Activated naive CD8-positive, alpha-beta T cell treated with anti-CD3 and anti-CD28 coated beads, Interleukin-2, amount 10 ng/mL, durations not matched to agents 7 days and 5 days (primary cell): Measurements from ENCODE around the gene ANK3. TPM values are rescaled to one million over a fixed set of nuclear protein-coding genes. Genes with fewer than 3 reads are reported as not detected.

ENCODE experiments used
- ATAC-seq: fragments of 150-1000 bp; cut with Tn5 transposase; one replicate; pipeline ENCODE4 v1.10.0; 2021; ENCODE audit warnings: low read depth, moderate library complexity
- POLR2A ChIA-PET: fragments of 350-600 bp; sonication (Branson Sonifier 250); formaldehyde crosslinking; loops from one replicate; lab custom pipeline; 2021; ENCODE audit warnings: antibody characterized with exemption; lab: Charles Lee
- DNase-seq: peaks from one replicate; pipeline ENCODE4 v3.0.0; 2021
- H3K27ac Mint-ChIP-seq: one replicate; pipeline ENCODE4 v1.8.0; 2022; ENCODE audit warnings: mild to moderate bottlenecking, mixed read lengths
- H3K27me3 Mint-ChIP-seq: one replicate; pipeline ENCODE4 v1.8.0; 2022; ENCODE audit warnings: mild to moderate bottlenecking, moderate library complexity, mixed read lengths
- H3K36me3 Mint-ChIP-seq: one replicate; pipeline ENCODE4 v1.8.0; 2021; ENCODE audit warnings: mild to moderate bottlenecking, mixed read lengths
- H3K4me1 Mint-ChIP-seq: one replicate; pipeline ENCODE4 v1.8.0; 2021; ENCODE audit warnings: mixed read lengths
- H3K4me3 Mint-ChIP-seq: one replicate; pipeline ENCODE4 v1.8.0; 2022; ENCODE audit warnings: mild to moderate bottlenecking, moderate library complexity, mixed read lengths
- H3K9me3 Mint-ChIP-seq: one replicate; pipeline ENCODE4 v1.8.0; 2021; ENCODE audit warnings: mixed read lengths
- total RNA-seq, 2 experiments: library from RNA; stranded (reverse); gene quantifications; one replicate each; pipeline ENCODE4 v1.2.3, GENCODE V29; 2021

The ANK3 gene
- total RNA-seq, 2 experiments from 2014 or later: 3.6 to 4.8 TPM

DNA sequence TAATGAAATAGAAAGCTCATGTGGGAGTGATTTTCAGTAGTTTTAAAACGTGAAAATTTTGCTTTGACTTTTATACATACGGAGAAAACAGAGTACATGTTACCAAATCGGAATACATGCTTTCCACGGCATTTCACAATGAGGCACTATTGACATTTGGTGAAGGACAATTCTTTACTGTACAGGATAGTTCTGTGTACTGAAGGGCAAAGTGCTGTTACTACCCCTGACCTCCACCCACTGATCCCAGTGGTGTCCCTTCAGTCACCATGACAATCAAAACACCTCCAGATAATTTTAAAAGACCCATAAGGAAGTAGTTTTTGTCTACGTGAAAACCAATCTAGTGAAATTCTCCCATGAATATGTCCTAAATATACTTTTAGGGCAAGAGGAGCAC lies 33.1 kb upstream of the ANK3 start:
- ATAC-seq (no peak), DNase-seq (no peak)
- Mint-ChIP-seq H3K27ac (no peak overlapping the region), H3K9me3 (no peaks in the 10 kb centered on the region), H3K4me1 (no peaks in the 10 kb centered on the region), H3K4me3 (no peak overlapping the region), H3K36me3 (no peaks in the 10 kb centered on the region), H3K27me3 (peaks cover 4% of the 10 kb centered on the region)
- POLR2A ChIA-PET: no interaction called here

- no peaks in the 10 kb centered on the region for H3K4me1 Mint-ChIP-seq
- H3K36me3 Mint-ChIP-seq: no peaks in the 10 kb centered on the region
- no peak for DNase-seq
- no peak overlapping the region for H3K4me3 Mint-ChIP-seq
- no peaks in the 10 kb centered on the region for H3K9me3 Mint-ChIP-seq
- H3K27ac Mint-ChIP-seq: no peak overlapping the region
- POLR2A ChIA-PET: no interaction called here
- no peak for ATAC-seq
- peaks cover 2% of the 10 kb centered on the region for H3K27me3 Mint-ChIP-seq
Observed at GRCh38 chr10:60420991-60421894, 31.6 kb upstream of the ANK3 start.

DNA sequence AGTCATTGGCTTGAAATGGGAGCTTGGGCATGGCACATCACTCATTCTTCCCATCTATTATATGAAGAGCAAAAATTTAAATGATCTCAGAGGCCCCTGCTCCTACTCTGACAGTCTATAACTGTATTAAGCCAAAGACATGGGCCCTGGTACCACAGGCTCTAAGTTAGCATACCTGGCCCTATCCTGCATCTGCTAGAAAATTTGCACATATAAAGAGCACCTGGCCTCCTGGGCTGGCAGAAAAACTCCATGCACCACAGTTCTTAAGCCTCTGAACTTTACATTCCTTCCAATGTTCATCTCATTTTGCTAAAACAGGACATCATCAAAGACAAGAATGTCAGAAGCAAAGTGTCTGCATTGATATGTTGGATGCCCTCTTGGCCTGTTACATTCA lies 29.6 kb upstream of the ANK3 start:
- no peak for DNase-seq
- Mint-ChIP-seq H3K4me3 (no peak overlapping the region), H3K27me3 (no peaks in the 10 kb centered on the region), H3K4me1 (no peaks in the 10 kb centered on the region), H3K36me3 (no peaks in the 10 kb centered on the region), H3K27ac (no peak overlapping the region), H3K9me3 (no peaks in the 10 kb centered on the region)
- ATAC-seq: no peak
- POLR2A ChIA-PET: no interaction called here

- no peaks in the 10 kb centered on the region for H3K4me1 Mint-ChIP-seq
- ATAC-seq (no peak), DNase-seq (no peak)
- POLR2A ChIA-PET: no interaction called here
- H3K36me3 Mint-ChIP-seq: no peaks in the 10 kb centered on the region
- no peak overlapping the region for H3K27ac Mint-ChIP-seq
- peaks cover 2% of the 10 kb centered on the region for H3K27me3 Mint-ChIP-seq
- no peak overlapping the region for H3K4me3 Mint-ChIP-seq
- H3K9me3 Mint-ChIP-seq: no peaks in the 10 kb centered on the region
Observed at GRCh38 chr10:60417901-60418300, 28.2 kb upstream of the ANK3 start.

GRCh38 chr10:60417024-60417423 lies 27.3 kb upstream of the ANK3 start:
- DNase-seq (no peak), ATAC-seq (no peak)
- Mint-ChIP-seq H3K36me3 (no peaks in the 10 kb centered on the region), H3K27ac (no peak overlapping the region), H3K4me1 (no peaks in the 10 kb centered on the region), H3K9me3 (no peaks in the 10 kb centered on the region), H3K27me3 (peaks cover 2% of the 10 kb centered on the region), H3K4me3 (no peak overlapping the region)
- POLR2A ChIA-PET: no interaction called here

- no peaks in the 10 kb centered on the region for H3K36me3 Mint-ChIP-seq
- H3K4me1 Mint-ChIP-seq: no peaks in the 10 kb centered on the region
- DNase-seq: no peak
- POLR2A ChIA-PET: no interaction called here
- ATAC-seq: no peak
- H3K27me3 Mint-ChIP-seq: peaks cover 2% of the 10 kb centered on the region
- no peak overlapping the region for H3K27ac Mint-ChIP-seq
- no peaks in the 10 kb centered on the region for H3K9me3 Mint-ChIP-seq
- H3K4me3 Mint-ChIP-seq: no peak overlapping the region
Observed at GRCh38 chr10:60414877-60415585, 25.4 kb upstream of the ANK3 start.

DNA sequence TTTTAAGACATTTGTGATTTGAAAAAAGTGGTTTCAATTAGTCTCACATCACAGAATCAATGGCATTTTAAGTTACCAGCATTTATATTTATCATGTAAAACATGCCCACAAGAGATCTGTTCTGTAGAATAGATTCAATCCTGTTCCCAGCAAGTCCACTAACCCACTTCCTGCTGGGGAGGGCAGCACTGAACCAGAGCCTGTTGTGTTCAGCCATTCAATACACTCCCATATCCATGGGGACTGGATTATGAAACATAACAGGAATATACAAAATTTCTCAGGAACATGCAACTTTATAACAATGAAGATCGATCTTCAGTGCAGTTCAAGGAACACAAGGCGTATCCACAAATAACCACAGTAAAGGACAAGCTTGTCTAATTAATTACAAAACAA lies 24.4 kb upstream of the ANK3 start:
- Mint-ChIP-seq H3K4me1 (no peaks in the 10 kb centered on the region), H3K36me3 (no peaks in the 10 kb centered on the region), H3K27ac (no peak overlapping the region), H3K4me3 (no peak overlapping the region), H3K9me3 (no peaks in the 10 kb centered on the region), H3K27me3 (peaks cover 2% of the 10 kb centered on the region)
- ATAC-seq: no peak
- DNase-seq: no peak
- POLR2A ChIA-PET: no interaction called here

- DNase-seq: no peak
- Mint-ChIP-seq H3K9me3 (no peaks in the 10 kb centered on the region), H3K4me1 (no peaks in the 10 kb centered on the region), H3K4me3 (no peak overlapping the region), H3K27ac (no peak overlapping the region), H3K36me3 (no peaks in the 10 kb centered on the region), H3K27me3 (peaks cover 2% of the 10 kb centered on the region)
- POLR2A ChIA-PET: no interaction called here
- ATAC-seq: no peak
Observed at GRCh38 chr10:60413306-60414012, 23.8 kb upstream of the ANK3 start.

- POLR2A ChIA-PET: no interaction called here
- ATAC-seq (no peak), DNase-seq (no peak)
- peaks cover 2% of the 10 kb centered on the region for H3K27me3 Mint-ChIP-seq
- no peak overlapping the region for H3K27ac Mint-ChIP-seq
- no peaks in the 10 kb centered on the region for H3K36me3 Mint-ChIP-seq
- no peak overlapping the region for H3K4me3 Mint-ChIP-seq
- no peaks in the 10 kb centered on the region for H3K4me1 Mint-ChIP-seq
- H3K9me3 Mint-ChIP-seq: no peaks in the 10 kb centered on the region
Observed at GRCh38 chr10:60410970-60411369, 21.3 kb upstream of the ANK3 start.

DNA sequence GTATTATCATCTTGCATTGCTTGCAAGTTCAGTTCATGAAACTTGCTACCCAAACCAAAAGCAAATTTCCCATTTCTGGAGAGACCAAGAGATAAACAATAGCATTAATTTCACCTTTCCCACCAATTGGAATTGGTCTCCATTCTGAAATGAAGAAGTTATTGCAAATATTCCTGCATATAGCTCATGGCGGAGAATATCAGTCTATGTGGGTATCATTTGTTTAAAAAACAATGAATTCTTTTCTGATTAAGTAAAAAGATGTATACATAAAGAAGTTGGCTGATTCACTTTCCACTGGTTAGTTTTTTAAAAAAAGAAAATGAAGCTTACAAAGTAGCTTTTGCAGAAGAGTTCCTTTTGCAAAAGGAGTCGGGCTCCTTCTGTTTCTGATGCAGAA lies 19.5 kb upstream of the ANK3 start:
- H3K36me3 Mint-ChIP-seq: no peaks in the 10 kb centered on the region
- H3K4me3 Mint-ChIP-seq: no peak overlapping the region
- POLR2A ChIA-PET: no interaction called here
- H3K27me3 Mint-ChIP-seq: peaks cover 7% of the 10 kb centered on the region
- no peak overlapping the region for H3K27ac Mint-ChIP-seq
- H3K9me3 Mint-ChIP-seq: no peaks in the 10 kb centered on the region
- DNase-seq (no peak), ATAC-seq (no peak)
- H3K4me1 Mint-ChIP-seq: no peaks in the 10 kb centered on the region

DNA sequence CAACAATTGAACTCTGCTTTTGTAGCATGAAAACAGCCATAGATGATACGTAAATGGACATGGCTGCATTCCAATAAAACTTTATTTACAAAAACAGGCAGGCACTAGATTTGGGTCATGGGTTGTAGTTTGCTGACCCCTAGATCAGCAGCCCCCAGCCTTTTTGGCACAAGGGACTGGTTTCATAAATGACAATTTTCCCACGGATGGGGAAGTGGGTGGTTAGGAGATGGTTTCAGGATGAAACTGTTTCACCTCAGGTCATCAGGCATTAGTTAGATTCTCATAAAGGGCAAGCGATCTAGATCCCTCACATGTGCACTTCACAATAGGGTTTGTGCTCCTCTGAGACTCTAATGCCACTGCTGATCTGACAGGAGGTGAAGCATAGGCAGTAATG lies 16.5 kb upstream of the ANK3 start:
- no peak for DNase-seq
- H3K4me1 Mint-ChIP-seq: no peaks in the 10 kb centered on the region
- no peaks in the 10 kb centered on the region for H3K9me3 Mint-ChIP-seq
- no peak overlapping the region for H3K4me3 Mint-ChIP-seq
- peaks cover 6% of the 10 kb centered on the region for H3K27me3 Mint-ChIP-seq
- POLR2A ChIA-PET: no interaction called here
- H3K27ac Mint-ChIP-seq: no peak overlapping the region
- ATAC-seq: no peak
- H3K36me3 Mint-ChIP-seq: no peaks in the 10 kb centered on the region

GRCh38 chr10:60405172-60405571 lies 15.5 kb upstream of the ANK3 start:
- Mint-ChIP-seq H3K4me1 (no peaks in the 10 kb centered on the region), H3K27ac (no peak overlapping the region), H3K27me3 (peaks cover 6% of the 10 kb centered on the region), H3K4me3 (no peak overlapping the region), H3K9me3 (no peaks in the 10 kb centered on the region), H3K36me3 (no peaks in the 10 kb centered on the region)
- ATAC-seq (no peak), DNase-seq (no peak)
- POLR2A ChIA-PET: no interaction called here

DNA sequence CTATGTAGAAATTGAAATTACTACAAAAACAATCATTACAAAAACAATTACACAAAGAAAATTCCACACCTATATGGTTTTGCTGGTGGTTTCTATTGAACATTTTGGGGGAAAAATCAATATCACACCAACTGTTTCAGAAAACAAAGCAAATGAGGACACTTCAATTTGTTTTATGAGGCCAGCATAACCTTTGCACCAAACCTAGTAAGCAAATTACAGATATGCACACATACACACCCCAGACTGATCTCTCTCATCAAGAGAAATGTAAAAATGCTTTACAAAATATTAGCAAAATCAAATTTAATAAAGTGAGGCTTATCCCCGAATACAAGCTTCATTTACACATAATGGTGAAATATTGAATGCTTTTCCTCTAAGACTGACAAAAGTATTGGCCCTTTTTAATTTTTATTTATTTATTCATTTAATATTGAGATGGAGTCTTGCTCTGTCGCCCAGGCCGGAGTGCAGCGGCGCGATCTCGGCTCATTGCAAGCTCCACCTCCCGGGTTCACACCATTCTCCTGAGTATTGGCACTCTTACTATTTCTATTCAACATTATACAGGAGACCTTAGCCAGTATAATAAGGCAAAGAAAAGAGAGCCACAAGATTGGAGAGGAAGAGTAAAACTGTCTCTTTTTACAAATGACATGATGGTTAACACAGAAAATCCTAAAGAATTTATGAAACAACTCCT lies 13.6 kb upstream of the ANK3 start:
- peaks cover 6% of the 10 kb centered on the region for H3K27me3 Mint-ChIP-seq
- H3K27ac Mint-ChIP-seq: no peak overlapping the region
- ATAC-seq: no peak
- H3K4me1 Mint-ChIP-seq: no peaks in the 10 kb centered on the region
- no peak overlapping the region for H3K4me3 Mint-ChIP-seq
- no peaks in the 10 kb centered on the region for H3K9me3 Mint-ChIP-seq
- DNase-seq: no peak
- POLR2A ChIA-PET: no interaction called here
- no peaks in the 10 kb centered on the region for H3K36me3 Mint-ChIP-seq
